ENCODE results near the gene METTL25. TPM values are rescaled to one million over a fixed set of nuclear protein-coding genes. Genes with fewer than 3 reads are reported as not detected.
A peak's percentile ranks its signal among the peaks of the same experiment; 100 is the strongest.

Gene METTL25
- total RNA-seq, 4 donors from 2014 or later, result 11.4 to 24.7 (median 20.0) TPM

DNA sequence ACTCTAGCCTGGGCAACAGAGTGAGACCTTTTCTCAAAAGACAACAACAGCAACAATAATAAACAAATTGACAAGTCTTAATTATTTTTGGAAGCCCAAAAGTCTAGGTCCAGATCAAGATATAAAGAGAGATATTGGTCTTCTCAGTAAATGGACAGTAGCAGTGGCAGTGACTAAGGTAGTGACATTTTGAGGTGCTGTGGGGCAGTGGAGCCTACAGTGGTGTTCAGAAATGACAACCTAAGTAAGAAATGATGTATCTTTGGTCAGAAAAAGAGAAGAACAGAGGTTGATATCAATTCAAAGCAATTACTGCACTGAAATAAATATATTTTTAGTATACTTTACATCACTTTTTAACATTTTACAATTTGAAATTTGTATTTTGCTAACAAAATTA is 20.7 kb downstream of the METTL25 start:
- H3K27ac ChIP-seq, result no peak overlapping the region
- no peaks in the 10 kb centered on the region for H3K4me1 ChIP-seq
- H3K9me3 ChIP-seq, result no peaks in the 10 kb centered on the region
- H3K4me3 ChIP-seq, result no peak overlapping the region
- peaks cover 0 to 5% (median 0%) of the 10 kb centered on the region in 3 donors for H3K36me3 ChIP-seq
- TF ChIP-seq, protein P1, sequence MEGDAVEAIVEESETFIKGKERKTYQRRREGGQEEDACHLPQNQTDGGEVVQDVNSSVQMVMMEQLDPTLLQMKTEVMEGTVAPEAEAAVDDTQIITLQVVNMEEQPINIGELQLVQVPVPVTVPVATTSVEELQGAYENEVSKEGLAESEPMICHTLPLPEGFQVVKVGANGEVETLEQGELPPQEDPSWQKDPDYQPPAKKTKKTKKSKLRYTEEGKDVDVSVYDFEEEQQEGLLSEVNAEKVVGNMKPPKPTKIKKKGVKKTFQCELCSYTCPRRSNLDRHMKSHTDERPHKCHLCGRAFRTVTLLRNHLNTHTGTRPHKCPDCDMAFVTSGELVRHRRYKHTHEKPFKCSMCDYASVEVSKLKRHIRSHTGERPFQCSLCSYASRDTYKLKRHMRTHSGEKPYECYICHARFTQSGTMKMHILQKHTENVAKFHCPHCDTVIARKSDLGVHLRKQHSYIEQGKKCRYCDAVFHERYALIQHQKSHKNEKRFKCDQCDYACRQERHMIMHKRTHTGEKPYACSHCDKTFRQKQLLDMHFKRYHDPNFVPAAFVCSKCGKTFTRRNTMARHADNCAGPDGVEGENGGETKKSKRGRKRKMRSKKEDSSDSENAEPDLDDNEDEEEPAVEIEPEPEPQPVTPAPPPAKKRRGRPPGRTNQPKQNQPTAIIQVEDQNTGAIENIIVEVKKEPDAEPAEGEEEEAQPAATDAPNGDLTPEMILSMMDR (IDR thresholded peaks at IDR 0.05), result no peak
- no peaks in the 10 kb centered on the region for H3K27me3 ChIP-seq
- DNase-seq, result no peak

DNA sequence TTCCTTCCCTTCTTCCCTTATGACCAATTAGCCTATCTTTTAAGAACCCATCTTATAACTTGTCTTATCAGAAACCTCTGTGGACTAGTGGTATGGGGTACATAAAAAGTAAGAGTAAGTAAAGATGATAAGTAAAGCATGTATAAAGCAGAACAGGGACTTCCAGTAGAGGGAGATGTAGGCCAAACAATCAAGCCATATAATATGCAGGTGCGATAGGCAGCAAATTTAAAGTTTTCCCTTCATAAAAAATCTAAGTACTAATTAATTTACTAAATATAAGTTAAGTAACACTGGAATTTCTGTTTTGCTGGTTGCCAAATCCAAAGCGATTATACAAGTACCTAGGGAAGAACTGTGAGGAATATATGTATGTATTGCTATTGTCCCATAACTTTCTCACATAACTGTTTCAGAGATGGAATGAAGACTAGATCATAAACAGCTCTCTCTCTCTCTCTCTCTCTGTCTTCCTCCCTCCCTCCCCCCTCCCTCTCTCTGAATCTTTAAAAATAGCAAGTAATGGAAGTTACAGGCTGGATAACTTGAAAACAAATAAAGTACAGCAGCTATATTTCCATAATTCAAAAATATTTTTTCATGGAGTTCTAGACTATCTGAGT is 25.7 kb downstream of the METTL25 start:
- TF ChIP-seq, protein P1 (IDR thresholded peaks at IDR 0.05), result peak in 2 of 6 experiments; percentile 24 to 28
- TF ChIP-seq POLR2A (IDR thresholded peaks at IDR 0.05), result no peak
- no peak for DNase-seq
- H3K27ac ChIP-seq, result no peak overlapping the region

DNA sequence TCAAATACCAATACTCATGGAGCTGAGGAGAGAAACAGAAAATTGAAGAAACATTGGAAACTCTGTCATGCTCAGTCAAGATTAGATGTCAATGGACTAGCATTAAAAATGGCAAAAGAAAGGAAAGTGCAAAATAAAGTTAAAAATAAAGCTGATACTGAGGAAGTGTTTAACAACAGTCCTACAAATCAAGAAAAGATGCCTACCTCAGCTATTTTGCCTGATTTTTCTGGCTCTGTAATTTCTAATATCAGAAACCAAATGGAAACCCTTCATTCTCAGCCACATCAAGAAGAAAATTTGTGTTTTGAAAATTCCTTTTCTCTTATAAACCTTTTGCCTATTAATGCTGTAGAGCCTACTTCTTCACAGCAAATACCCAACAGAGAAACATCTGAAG is 40.5 kb downstream of the METTL25 start:
- no peaks in the 10 kb centered on the region for H3K27me3 ChIP-seq
- TF ChIP-seq, protein P1 (IDR thresholded peaks at IDR 0.05), result no peak
- TF ChIP-seq POLR2A (IDR thresholded peaks at IDR 0.05), result no peak
- no peaks in the 10 kb centered on the region for H3K4me1 ChIP-seq
- no peak overlapping the region for H3K27ac ChIP-seq
- no peak overlapping the region for H3K4me3 ChIP-seq
- H3K36me3 ChIP-seq, result peaks cover 0 to 7% (median 0%) of the 10 kb centered on the region in 3 donors
- H3K9me3 ChIP-seq, result no peaks in the 10 kb centered on the region
- DNase-seq, result no peak

More for the DNA sequence above, 25.7 kb downstream of the METTL25 start:
- Histone ChIP-seq H3K27me3 (no peaks in the 10 kb centered on the region), H3K4me1 (no peaks in the 10 kb centered on the region), H3K36me3 (peaks cover 0 to 6% (median 0%) of the 10 kb centered on the region in 3 donors), H3K9me3 (no peaks in the 10 kb centered on the region), H3K4me3 (no peak overlapping the region)

GRCh38 chr12:82400819-82401218 is 42.5 kb downstream of the METTL25 start:
- Histone ChIP-seq H3K4me3 (no peak overlapping the region), H3K27me3 (no peaks in the 10 kb centered on the region), H3K36me3 (no peaks in the 10 kb centered on the region), H3K4me1 (no peaks in the 10 kb centered on the region), H3K27ac (no peak overlapping the region), H3K9me3 (no peaks in the 10 kb centered on the region)
- TF ChIP-seq, protein P1 (IDR thresholded peaks at IDR 0.05), result no peak
- no peak for TF ChIP-seq POLR2A (IDR thresholded peaks at IDR 0.05)
- no peak for DNase-seq

DNA sequence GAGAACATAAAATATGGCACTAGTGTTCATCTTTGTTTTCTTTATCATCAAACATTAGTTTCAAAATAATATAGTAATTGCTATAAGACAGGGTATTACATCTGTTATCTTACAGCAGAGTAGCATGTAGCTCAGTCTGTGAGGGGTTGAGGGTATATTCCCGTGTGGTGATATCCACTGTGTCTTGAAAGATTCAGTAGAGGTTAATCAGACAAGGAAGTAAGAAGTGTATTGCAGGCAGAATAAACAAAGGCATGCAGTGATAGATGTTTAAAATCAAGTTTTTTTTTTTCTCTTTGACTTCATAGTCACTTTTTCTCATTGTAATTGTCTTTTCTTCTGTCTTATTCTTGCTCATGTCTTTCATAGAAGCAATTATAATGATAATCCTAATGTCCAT is 48.3 kb downstream of the METTL25 start:
- no peak overlapping the region for H3K27ac ChIP-seq
- no peak overlapping the region for H3K4me3 ChIP-seq
- no peaks in the 10 kb centered on the region for H3K36me3 ChIP-seq
- no peak for DNase-seq
- H3K9me3 ChIP-seq, result no peaks in the 10 kb centered on the region
- H3K27me3 ChIP-seq, result no peaks in the 10 kb centered on the region
- no peaks in the 10 kb centered on the region for H3K4me1 ChIP-seq
- TF ChIP-seq POLR2A (IDR thresholded peaks at IDR 0.05), result no peak
- TF ChIP-seq, protein P1 (IDR thresholded peaks at IDR 0.05), result no peak
